Measurements from ENCODE around the gene PITPNM3.

GRCh38 chr17:6507535-6507934, 48.8 kb downstream of the PITPNM3 start:
- TF ChIP-seq POLR2A (IDR thresholded peaks at IDR 0.05), result no peak
- TF ChIP-seq CTCF (IDR thresholded peaks at IDR 0.05), result no peak
